ENCODE data around the gene TTC28.

TTC28 gene

GRCh38 chr22:28594076-28594796 is 85.4 kb downstream of the TTC28 start:
- no peaks in the 10 kb centered on the region for H3K27me3 Mint-ChIP-seq (ENCODE audit: low read depth, poor library complexity)
- H3K4me3 Mint-ChIP-seq = no peak overlapping the region
- DNase-seq = no peak
- H3K9me3 Mint-ChIP-seq = no peaks in the 10 kb centered on the region
- H3K36me3 Mint-ChIP-seq (ENCODE audit: low read depth) = peaks cover 4% of the 10 kb centered on the region
- no peak overlapping the region for H3K27ac Mint-ChIP-seq
- TF ChIP-seq, protein P1, sequence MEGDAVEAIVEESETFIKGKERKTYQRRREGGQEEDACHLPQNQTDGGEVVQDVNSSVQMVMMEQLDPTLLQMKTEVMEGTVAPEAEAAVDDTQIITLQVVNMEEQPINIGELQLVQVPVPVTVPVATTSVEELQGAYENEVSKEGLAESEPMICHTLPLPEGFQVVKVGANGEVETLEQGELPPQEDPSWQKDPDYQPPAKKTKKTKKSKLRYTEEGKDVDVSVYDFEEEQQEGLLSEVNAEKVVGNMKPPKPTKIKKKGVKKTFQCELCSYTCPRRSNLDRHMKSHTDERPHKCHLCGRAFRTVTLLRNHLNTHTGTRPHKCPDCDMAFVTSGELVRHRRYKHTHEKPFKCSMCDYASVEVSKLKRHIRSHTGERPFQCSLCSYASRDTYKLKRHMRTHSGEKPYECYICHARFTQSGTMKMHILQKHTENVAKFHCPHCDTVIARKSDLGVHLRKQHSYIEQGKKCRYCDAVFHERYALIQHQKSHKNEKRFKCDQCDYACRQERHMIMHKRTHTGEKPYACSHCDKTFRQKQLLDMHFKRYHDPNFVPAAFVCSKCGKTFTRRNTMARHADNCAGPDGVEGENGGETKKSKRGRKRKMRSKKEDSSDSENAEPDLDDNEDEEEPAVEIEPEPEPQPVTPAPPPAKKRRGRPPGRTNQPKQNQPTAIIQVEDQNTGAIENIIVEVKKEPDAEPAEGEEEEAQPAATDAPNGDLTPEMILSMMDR (IDR thresholded peaks at IDR 0.05) = no peak
- H3K4me1 Mint-ChIP-seq = peaks cover 19% of the 10 kb centered on the region

- Mint-ChIP-seq H3K36me3 (ENCODE audit: low read depth) (peaks cover 4% of the 10 kb centered on the region), H3K9me3 (no peaks in the 10 kb centered on the region), H3K27me3 (ENCODE audit: low read depth, poor library complexity) (no peaks in the 10 kb centered on the region), H3K4me3 (no peak overlapping the region), H3K4me1 (peaks cover 19% of the 10 kb centered on the region), H3K27ac (no peak overlapping the region)
- no peak for DNase-seq
- TF ChIP-seq, protein P1 (IDR thresholded peaks at IDR 0.05) = no peak
These were observed 86.3 kb downstream of the TTC28 start for GRCh38 chr22:28593299-28593698.

GRCh38 chr22:28589102-28589750 is 90.4 kb downstream of the TTC28 start:
- Mint-ChIP-seq H3K9me3 (no peaks in the 10 kb centered on the region), H3K4me1 (peaks cover 14% of the 10 kb centered on the region), H3K27ac (peak overlapping the region; percentile 31), H3K27me3 (ENCODE audit: low read depth, poor library complexity) (peaks cover 3% of the 10 kb centered on the region), H3K36me3 (ENCODE audit: low read depth) (peaks cover 14% of the 10 kb centered on the region), H3K4me3 (no peak overlapping the region)
- TF ChIP-seq, protein P1 (IDR thresholded peaks at IDR 0.05) = no peak
- DNase-seq = no peak

DNA sequence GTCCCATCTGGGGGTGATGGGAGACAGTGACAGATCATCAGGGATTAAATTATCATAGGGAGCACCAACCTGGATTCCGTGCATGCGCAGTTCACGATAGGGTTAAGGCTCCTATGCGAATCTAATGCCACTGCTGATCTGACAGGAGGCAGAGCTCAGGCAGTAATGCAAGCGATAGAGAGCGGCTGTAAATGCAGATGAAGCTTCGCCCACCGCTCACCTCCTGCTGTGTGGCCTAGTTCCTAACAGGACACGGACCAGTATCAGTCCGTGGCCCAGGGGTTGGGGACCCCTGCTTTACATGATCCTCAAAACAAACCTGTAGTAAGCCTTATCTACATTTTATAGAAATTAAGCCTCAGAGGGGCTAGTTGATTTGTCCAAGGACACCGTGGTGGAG is 94.3 kb downstream of the TTC28 start:
- Mint-ChIP-seq H3K27ac (no peak overlapping the region), H3K36me3 (ENCODE audit: low read depth) (peaks cover 10% of the 10 kb centered on the region), H3K4me1 (peaks cover 15% of the 10 kb centered on the region), H3K9me3 (no peaks in the 10 kb centered on the region), H3K4me3 (no peak overlapping the region), H3K27me3 (ENCODE audit: low read depth, poor library complexity) (peaks cover 3% of the 10 kb centered on the region)
- no peak for DNase-seq
- TF ChIP-seq, protein P1 (IDR thresholded peaks at IDR 0.05) = no peak

- TF ChIP-seq, protein P1 (IDR thresholded peaks at IDR 0.05) = no peak
- H3K27me3 Mint-ChIP-seq (ENCODE audit: low read depth, poor library complexity) = peaks cover 3% of the 10 kb centered on the region
- no peak overlapping the region for H3K27ac Mint-ChIP-seq
- no peak for DNase-seq
- no peak overlapping the region for H3K4me3 Mint-ChIP-seq
- peaks cover 10% of the 10 kb centered on the region for H3K36me3 Mint-ChIP-seq (ENCODE audit: low read depth)
- H3K9me3 Mint-ChIP-seq = no peaks in the 10 kb centered on the region
- peaks cover 15% of the 10 kb centered on the region for H3K4me1 Mint-ChIP-seq
These were observed 96.8 kb downstream of the TTC28 start for GRCh38 chr22:28582806-28583205.
